Activated CD4-positive, alpha-beta T cell treated with anti-CD3 and anti-CD28 coated beads, Interleukin-2, amount 50 U/mL, for 48 hours (primary cell): ENCODE results near the gene MVP.
A peak's percentile ranks its signal among the peaks of the same experiment; 100 is the strongest.
"Not testable (repeated sequence)": the region's sequence is repeated elsewhere in the genome, so short reads cannot be mapped to it uniquely, and the experiment has no call there.

Source experiments
- DNase-seq, 2 experiments: peaks; one replicate each; pipeline ENCODE4 v3.0.0-alpha.2; 2020

Gene MVP

GRCh38 chr16:29820271-29820701 is at the start of gene MVP:
TSS of gene MVP (plus strand) at chr16:29820462. CDS start at chr16:29830550, 10,088 bp downstream.
- peak; percentile 64 to 70 for DNase-seq

GRCh38 chr16:29772330-29772729 is 47.9 kb upstream of the MVP start:
- not testable (repeated sequence) for DNase-seq

- DNase-seq = no peak
Measured at GRCh38 chr16:29774730-29775129, 45.5 kb upstream of the MVP start.

- no peak for DNase-seq
Measured at GRCh38 chr16:29775742-29776408, 44.4 kb upstream of the MVP start.

- DNase-seq = no peak
Measured at GRCh38 chr16:29777576-29778350, 42.5 kb upstream of the MVP start, which contains the start of gene ZG16. TSS of gene ZG16 (plus strand) at chr16:29778256. CDS start at chr16:29779267, 1,011 bp downstream.

GRCh38 chr16:29779474-29779873 is 40.8 kb upstream of the MVP start:
- DNase-seq = no peak

GRCh38 chr16:29783094-29783953 is 36.9 kb upstream of the MVP start:
- DNase-seq = not testable (repeated sequence)

GRCh38 chr16:29784157-29784556 is 36.1 kb upstream of the MVP start:
- DNase-seq = peak; percentile 29 to 43

GRCh38 chr16:29784901-29785500 is 35.3 kb upstream of the MVP start:
- DNase-seq = peak; percentile 83 to 88

- DNase-seq = not testable (repeated sequence)
Measured at GRCh38 chr16:29787155-29787554, 33.1 kb upstream of the MVP start.

GRCh38 chr16:29789775-29790182 is 30.5 kb upstream of the MVP start:
- DNase-seq = no peak

- peak; percentile 100 for DNase-seq
Measured at GRCh38 chr16:29790183-29790948, 29.9 kb upstream of the MVP start, which contains the start of gene KIF22. TSS of gene KIF22 (plus strand) at chr16:29790751. CDS start at chr16:29790760, 9 bp downstream.

- DNase-seq = no peak
Measured at GRCh38 chr16:29790949-29791844, 29.1 kb upstream of the MVP start.

GRCh38 chr16:29791845-29792807 is 28.1 kb upstream of the MVP start:
- DNase-seq = no peak

GRCh38 chr16:29793153-29793552 is 27.1 kb upstream of the MVP start:
- not testable (repeated sequence) for DNase-seq

GRCh38 chr16:29794231-29794710 is 26.0 kb upstream of the MVP start:
- no peak for DNase-seq

- DNase-seq = no peak
Measured at GRCh38 chr16:29802416-29802935, 17.8 kb upstream of the MVP start.

GRCh38 chr16:29804020-29804419 is 16.2 kb upstream of the MVP start:
- DNase-seq = no peak
